Measurements from ENCODE around the gene CCDC92.

The CCDC92 gene

DNA sequence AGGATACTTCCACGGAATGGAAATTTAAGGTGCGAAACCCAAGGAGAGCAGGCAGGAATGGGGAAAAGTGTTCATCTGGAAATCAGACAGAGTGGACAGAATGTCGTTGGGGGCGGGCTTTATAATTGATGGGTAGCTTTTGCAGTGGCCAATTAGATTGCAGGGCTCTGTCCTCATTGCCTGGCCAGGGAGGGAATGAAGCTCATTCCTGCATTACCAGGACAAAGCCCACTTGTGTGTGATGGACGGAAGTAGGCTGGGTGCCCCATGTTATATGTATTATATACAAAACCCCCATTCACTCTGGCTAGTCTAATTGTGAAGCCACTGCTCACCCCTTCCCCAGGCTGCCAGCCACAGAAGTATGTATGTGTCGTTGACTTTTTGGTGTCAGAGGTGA lies 23.9 kb upstream of the CCDC92 start:
- no peak for TF ChIP-seq SIN3A (IDR thresholded peaks at IDR 0.05; ENCODE audit: borderline replicate concordance, insufficient read depth, low read length)
- no peak for TF ChIP-seq POLR2AphosphoS5 (IDR thresholded peaks at IDR 0.05; ENCODE audit: low read depth, low read length)
- TF ChIP-seq TAF1 (IDR thresholded peaks at IDR 0.05; ENCODE audit: borderline replicate concordance, insufficient read depth, low read length), result no peak
- TF ChIP-seq, protein P1, sequence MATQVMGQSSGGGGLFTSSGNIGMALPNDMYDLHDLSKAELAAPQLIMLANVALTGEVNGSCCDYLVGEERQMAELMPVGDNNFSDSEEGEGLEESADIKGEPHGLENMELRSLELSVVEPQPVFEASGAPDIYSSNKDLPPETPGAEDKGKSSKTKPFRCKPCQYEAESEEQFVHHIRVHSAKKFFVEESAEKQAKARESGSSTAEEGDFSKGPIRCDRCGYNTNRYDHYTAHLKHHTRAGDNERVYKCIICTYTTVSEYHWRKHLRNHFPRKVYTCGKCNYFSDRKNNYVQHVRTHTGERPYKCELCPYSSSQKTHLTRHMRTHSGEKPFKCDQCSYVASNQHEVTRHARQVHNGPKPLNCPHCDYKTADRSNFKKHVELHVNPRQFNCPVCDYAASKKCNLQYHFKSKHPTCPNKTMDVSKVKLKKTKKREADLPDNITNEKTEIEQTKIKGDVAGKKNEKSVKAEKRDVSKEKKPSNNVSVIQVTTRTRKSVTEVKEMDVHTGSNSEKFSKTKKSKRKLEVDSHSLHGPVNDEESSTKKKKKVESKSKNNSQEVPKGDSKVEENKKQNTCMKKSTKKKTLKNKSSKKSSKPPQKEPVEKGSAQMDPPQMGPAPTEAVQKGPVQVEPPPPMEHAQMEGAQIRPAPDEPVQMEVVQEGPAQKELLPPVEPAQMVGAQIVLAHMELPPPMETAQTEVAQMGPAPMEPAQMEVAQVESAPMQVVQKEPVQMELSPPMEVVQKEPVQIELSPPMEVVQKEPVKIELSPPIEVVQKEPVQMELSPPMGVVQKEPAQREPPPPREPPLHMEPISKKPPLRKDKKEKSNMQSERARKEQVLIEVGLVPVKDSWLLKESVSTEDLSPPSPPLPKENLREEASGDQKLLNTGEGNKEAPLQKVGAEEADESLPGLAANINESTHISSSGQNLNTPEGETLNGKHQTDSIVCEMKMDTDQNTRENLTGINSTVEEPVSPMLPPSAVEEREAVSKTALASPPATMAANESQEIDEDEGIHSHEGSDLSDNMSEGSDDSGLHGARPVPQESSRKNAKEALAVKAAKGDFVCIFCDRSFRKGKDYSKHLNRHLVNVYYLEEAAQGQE (IDR thresholded peaks at IDR 0.05; ENCODE audit: insufficient read depth in 1 of 2, low read depth in 2 of 2, low read length in 2 of 2), result no peak
- no peak for TF ChIP-seq FOXP2 (optimal IDR thresholded peaks at IDR 0.05; ENCODE audit: borderline replicate concordance, extremely low read depth, extremely low read length, insufficient read depth)

DNA sequence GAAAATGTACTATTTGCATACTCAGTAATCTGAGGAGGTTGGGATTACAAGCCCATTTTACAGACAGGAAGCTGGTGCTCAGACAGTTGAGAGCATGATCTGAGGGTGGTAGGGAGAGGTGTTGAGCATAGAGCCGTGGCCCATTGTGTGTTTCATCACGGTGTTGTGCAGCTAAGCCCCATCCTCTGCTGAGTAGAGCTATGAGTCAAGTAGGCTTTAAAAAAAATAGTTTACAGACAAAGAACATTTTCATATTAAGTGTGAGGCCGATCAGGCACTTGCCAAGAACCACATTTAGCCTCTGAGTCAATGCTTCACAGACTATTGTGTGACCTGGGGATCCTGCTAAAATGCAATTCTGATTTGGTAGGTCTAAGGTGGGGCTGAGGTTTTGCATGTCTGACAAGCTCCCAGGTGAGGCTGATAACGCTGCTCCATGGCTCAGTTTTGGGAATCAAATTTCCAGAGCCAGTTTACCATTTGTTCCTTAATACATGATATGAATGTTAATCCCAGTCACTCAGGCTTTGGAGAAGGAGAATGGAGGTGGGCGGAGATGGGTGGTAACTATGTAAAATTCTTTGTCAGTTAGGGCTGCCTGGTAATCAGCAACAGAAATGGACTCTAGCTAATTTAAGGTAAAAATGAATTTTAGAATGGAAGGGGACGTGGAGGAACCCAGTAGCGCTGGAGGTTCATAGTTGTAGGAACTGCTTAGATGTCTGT lies 22.6 kb upstream of the CCDC92 start:
- TF ChIP-seq, protein P1 (IDR thresholded peaks at IDR 0.05; ENCODE audit: insufficient read depth in 1 of 2, low read depth in 2 of 2, low read length in 2 of 2), result no peak
- TF ChIP-seq FOXP2 (optimal IDR thresholded peaks at IDR 0.05; ENCODE audit: borderline replicate concordance, extremely low read depth, extremely low read length, insufficient read depth) (no peak), SIN3A (IDR thresholded peaks at IDR 0.05; ENCODE audit: borderline replicate concordance, insufficient read depth, low read length) (no peak), TAF1 (IDR thresholded peaks at IDR 0.05; ENCODE audit: borderline replicate concordance, insufficient read depth, low read length) (no peak), POLR2AphosphoS5 (IDR thresholded peaks at IDR 0.05; ENCODE audit: low read depth, low read length) (no peak)

DNA sequence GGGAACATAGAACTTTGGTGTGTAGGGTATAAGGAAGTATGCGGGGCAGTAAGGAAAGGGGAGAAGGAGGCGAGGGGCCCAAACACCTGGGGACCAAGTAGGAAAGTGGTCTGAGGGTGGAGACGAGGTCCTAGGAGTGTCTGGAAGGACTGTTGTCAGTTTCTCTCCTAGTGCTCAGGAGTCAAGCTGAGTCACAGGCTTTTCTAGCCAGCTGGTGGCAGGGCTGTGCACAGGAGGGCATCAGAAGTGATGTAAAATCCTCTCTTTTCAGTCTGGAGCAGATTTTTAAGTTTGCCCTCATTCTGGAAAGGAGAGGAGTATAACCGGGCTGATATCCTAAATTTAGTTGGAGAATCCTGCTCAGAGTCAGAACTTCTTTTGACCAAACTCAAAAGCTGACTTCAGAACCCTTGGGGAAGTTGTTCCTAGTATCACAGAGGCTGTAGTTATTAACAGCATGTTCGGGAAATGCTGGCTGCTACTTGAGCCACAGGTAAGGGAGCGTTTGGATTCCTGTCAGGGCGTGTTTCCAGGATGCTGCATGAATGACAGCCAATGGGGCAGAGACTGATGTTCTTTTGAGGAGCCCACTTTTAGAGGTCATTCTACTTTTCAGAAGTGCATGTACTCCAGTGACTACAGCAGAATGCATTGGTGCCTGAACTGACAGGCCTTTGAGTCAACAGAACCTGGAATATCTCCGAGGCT lies 19.6 kb upstream of the CCDC92 start:
- TF ChIP-seq TAF1 (IDR thresholded peaks at IDR 0.05; ENCODE audit: borderline replicate concordance, insufficient read depth, low read length) (no peak), SIN3A (IDR thresholded peaks at IDR 0.05; ENCODE audit: borderline replicate concordance, insufficient read depth, low read length) (no peak), FOXP2 (optimal IDR thresholded peaks at IDR 0.05; ENCODE audit: borderline replicate concordance, extremely low read depth, extremely low read length, insufficient read depth) (no peak), POLR2AphosphoS5 (IDR thresholded peaks at IDR 0.05; ENCODE audit: low read depth, low read length) (no peak)
- TF ChIP-seq, protein P1 (IDR thresholded peaks at IDR 0.05; ENCODE audit: insufficient read depth in 1 of 2, low read depth in 2 of 2, low read length in 2 of 2), result no peak

DNA sequence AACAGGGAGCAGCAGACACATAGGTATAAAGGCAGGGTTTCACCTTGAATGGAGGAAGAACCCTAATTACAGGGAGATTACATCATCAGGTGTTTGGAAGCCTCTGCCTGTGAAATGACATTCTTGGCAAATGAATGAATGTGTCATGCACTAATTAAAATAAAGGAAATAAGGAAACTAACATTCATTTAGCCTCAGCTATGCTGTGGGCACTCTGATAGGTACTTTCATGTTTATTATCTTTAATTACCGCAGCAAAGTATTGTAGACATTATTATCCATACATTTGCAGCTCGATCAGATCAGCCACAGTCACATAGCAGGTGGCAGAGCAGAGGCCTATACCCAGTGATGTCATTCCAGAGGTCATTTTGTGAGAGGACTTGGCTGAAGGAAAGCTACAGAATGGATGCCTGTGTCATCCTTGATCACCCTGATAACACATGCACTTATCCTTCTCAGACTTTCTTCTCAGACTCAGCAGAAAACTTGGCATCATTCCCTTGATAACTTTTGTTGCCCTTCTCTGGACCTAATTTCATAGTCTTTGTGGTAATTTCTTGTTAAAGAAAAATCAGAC lies 18.8 kb upstream of the CCDC92 start:
- no peak for TF ChIP-seq SIN3A (IDR thresholded peaks at IDR 0.05; ENCODE audit: borderline replicate concordance, insufficient read depth, low read length)
- TF ChIP-seq POLR2AphosphoS5 (IDR thresholded peaks at IDR 0.05; ENCODE audit: low read depth, low read length), result no peak
- no peak for TF ChIP-seq TAF1 (IDR thresholded peaks at IDR 0.05; ENCODE audit: borderline replicate concordance, insufficient read depth, low read length)
- TF ChIP-seq, protein P1 (IDR thresholded peaks at IDR 0.05; ENCODE audit: insufficient read depth in 1 of 2, low read depth in 2 of 2, low read length in 2 of 2), result no peak
- TF ChIP-seq FOXP2 (optimal IDR thresholded peaks at IDR 0.05; ENCODE audit: borderline replicate concordance, extremely low read depth, extremely low read length, insufficient read depth), result no peak

Measured in PFSK-1 (cell line).